ENCODE data around the gene CHMP5.

CHMP5 gene

GRCh38 chr9:33318225-33318624 lies 53.4 kb downstream of the CHMP5 start:
- DNase-seq (ENCODE audit: low read depth) = no peak

- no peak for DNase-seq (ENCODE audit: low read depth)
Measured at GRCh38 chr9:33318781-33319180, 53.9 kb downstream of the CHMP5 start.

GRCh38 chr9:33320230-33320567 lies 55.4 kb downstream of the CHMP5 start:
- DNase-seq (ENCODE audit: low read depth) = no peak

- no peak for DNase-seq (ENCODE audit: low read depth)
Measured at GRCh38 chr9:33320568-33321261, 55.9 kb downstream of the CHMP5 start.

GRCh38 chr9:33329117-33329563 lies 64.3 kb downstream of the CHMP5 start:
- DNase-seq (ENCODE audit: low read depth) = no peak

GRCh38 chr9:33329979-33330378 lies 65.1 kb downstream of the CHMP5 start:
- no peak for DNase-seq (ENCODE audit: low read depth)

GRCh38 chr9:33331377-33331891 lies 66.6 kb downstream of the CHMP5 start:
- no peak for DNase-seq (ENCODE audit: low read depth)
